GM12891 (cell line): ENCODE measurements around the gene LRIG1.
A peak's percentile ranks its signal among the peaks of the same experiment; 100 is the strongest.

Experiments
- POLR2A ChIP-seq: IDR thresholded peaks from 2 replicates; pipeline ENCODE4 v1.6.1; 2011; ENCODE audit warnings: low read depth, low read length, control low read depth
- SPI1 ChIP-seq: IDR thresholded peaks from 2 replicates; pipeline ENCODE4 v1.6.1; 2011; ENCODE audit warnings: low read depth, low read length, control low read depth
- TAF1 ChIP-seq: IDR thresholded peaks from 2 replicates; pipeline ENCODE4 v1.6.1; 2011; ENCODE audit warnings: low read depth, low read length, control low read depth

- TF ChIP-seq SPI1 (peak; percentile 81), TAF1 (peak; percentile 44; the same call in 1 of the 2 replicates), POLR2A (peak; percentile 74)
Observed at GRCh38 chr3:66394019-66394752, 106.6 kb downstream of the LRIG1 start.
